Omental fat pad (tissue), 4 donors: ENCODE data around the gene MRPL21. TPM values are rescaled to one million over a fixed set of nuclear protein-coding genes. Genes with fewer than 3 reads are reported as not detected.
A peak's percentile ranks its signal among the peaks of the same experiment; 100 is the strongest.

ENCODE experiments used
- ATAC-seq: fragments of 150-250 bp; one replicate; pipeline ENCODE4 v1.9.1; 2016; ENCODE audit warnings: mild to moderate bottlenecking, moderate library complexity; ENCODE audit not compliant: low FRiP score
- DNase-seq: peaks from one replicate; pipeline ENCODE4 v3.0.0-alpha.2; 2019; ENCODE audit warnings: low spot score
- CTCF ChIP-seq, 3 donors: fragments of 450-650 bp; IDR thresholded peaks; one replicate each; pipeline ENCODE4 v1.5.1; 2016 to 2017; ENCODE audit warnings: antibody characterized with exemption in 3 of 3, mild to moderate bottlenecking in 3 of 3, moderate library complexity in 2 of 3
- total RNA-seq, 4 donors: library from RNA; depleted of rRNA; stranded (reverse); fragments of >200 nt; gene quantifications; one replicate each; pipeline ENCODE4 v1.1.0, GENCODE V29; 2016

MRPL21 gene
- total RNA-seq, 4 donors from 2014 or later: 31.8 to 57.5 (median 39.1) TPM

GRCh38 chr11:68946416-68947090 lies 42.9 kb upstream of the MRPL21 start:
- no peak for TF ChIP-seq CTCF (IDR thresholded peaks at IDR 0.05)
- DNase-seq: no peak
- ATAC-seq: peak; percentile 79

DNA sequence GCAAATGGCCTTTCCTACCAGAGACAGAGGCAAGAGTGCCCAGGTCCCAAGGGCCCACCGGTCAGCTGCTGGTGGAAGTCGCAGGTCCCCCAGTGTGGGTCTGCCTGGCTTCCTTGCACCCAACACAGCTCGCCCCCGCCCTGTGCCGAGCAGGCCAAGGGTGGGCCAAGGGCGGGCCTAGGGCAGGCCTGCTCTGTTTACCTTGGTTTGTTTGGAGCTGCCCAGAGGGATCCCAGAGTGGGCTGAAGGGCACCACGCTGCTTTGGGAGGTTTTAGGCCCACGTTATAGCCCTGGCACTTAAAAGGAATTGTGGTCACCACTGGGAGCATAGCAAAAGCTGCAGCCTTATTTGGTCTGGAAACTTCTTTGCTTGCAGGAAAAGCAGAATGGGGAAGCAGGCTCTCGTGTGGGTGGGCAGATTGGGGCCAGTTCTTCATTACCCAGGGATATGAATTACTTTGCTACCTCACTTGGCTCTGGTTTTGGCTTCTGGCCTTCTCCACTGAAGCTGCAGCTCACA lies 39.2 kb upstream of the MRPL21 start:
- ATAC-seq: no peak

DNA sequence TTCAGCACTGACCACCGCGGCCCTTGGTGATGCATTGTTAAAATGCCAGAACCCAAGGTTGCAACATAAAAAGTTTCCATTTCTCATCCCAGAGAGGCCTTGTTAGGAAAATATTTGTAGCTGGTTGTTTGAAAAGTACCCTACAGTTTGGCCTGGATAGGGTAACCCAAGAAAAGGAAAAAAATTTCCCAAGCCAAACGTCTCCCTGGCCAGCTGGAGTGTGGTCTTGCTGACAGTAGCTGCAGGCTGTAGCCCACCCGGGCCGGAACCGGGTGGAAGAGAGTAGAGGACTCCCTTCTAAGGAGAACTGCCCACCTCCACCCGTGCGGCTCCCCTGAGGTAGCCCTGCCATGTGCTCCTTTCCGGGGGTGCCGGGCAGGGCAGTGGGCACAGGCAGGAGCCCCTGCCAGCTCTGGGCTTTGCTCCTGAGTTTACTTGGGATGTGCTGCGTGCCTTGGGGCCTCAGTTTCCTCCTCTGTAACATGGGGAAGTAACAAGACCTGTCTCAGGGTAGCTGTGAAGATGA lies 38.5 kb upstream of the MRPL21 start:
- ATAC-seq: peak; percentile 24
- no peak for DNase-seq
- no peak for TF ChIP-seq CTCF (IDR thresholded peaks at IDR 0.05)

More for the DNA sequence above, 39.2 kb upstream of the MRPL21 start:
- no peak for TF ChIP-seq CTCF (IDR thresholded peaks at IDR 0.05)
- no peak for DNase-seq

GRCh38 chr11:68941324-68942094 lies 37.9 kb upstream of the MRPL21 start:
- DNase-seq (no peak), ATAC-seq (no peak)
- no peak for TF ChIP-seq CTCF (IDR thresholded peaks at IDR 0.05)

DNA sequence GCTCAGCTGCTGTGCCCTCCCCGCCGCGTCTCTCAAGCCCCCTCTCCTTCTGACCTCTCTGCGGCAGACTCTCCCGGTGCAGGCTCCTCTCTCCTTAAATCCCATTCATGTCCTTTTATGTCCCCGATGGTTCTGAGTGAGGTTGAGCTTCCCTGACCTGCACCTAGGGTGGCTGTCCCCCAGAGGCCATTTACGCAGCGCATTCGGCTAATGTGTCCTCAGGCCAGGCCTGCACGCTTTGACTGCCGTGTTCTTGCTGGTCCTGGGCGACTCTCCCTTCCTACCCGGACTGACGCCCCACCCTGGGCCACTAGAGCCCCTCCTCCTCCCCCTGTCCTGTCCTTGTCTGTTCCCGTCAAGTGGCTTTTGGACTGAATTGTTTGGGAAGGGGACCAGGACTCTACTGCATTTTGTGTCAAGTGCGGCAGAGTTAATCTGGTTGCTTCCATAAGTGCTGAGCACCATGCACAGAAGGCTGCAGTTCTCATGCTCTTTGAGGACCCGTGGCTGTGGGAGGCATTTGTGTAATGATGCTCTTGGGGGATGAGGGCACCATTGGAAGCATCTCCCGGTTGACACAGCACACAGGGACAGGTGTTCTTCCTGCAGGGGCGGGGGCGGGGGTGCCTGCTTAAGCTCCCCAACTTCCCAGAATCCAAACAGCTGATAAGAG lies 37.2 kb upstream of the MRPL21 start:
- no peak for TF ChIP-seq CTCF (IDR thresholded peaks at IDR 0.05)
- DNase-seq (no peak), ATAC-seq (no peak)

GRCh38 chr11:68939583-68940555 lies 36.2 kb upstream of the MRPL21 start:
- no peak for DNase-seq
- no peak for ATAC-seq

More at GRCh38 chr11:68939583-68940555, 36.2 kb upstream of the MRPL21 start:
- TF ChIP-seq CTCF (IDR thresholded peaks at IDR 0.05): no peak
